ENCODE data around the gene EPN3.

The EPN3 gene

GRCh38 chr17:50535407-50535806 is 2.9 kb downstream of the EPN3 start:
- no peak for DNase-seq

- no peak for DNase-seq
Measured at GRCh38 chr17:50536683-50537646, 4.4 kb downstream of the EPN3 start.

- DNase-seq = no peak
Measured at GRCh38 chr17:50537721-50538548, 5.4 kb downstream of the EPN3 start.

- DNase-seq = no peak
Measured at GRCh38 chr17:50538549-50539410, 6.2 kb downstream of the EPN3 start.

GRCh38 chr17:50539762-50540559 is 7.4 kb downstream of the EPN3 start:
- no peak for DNase-seq

DNA sequence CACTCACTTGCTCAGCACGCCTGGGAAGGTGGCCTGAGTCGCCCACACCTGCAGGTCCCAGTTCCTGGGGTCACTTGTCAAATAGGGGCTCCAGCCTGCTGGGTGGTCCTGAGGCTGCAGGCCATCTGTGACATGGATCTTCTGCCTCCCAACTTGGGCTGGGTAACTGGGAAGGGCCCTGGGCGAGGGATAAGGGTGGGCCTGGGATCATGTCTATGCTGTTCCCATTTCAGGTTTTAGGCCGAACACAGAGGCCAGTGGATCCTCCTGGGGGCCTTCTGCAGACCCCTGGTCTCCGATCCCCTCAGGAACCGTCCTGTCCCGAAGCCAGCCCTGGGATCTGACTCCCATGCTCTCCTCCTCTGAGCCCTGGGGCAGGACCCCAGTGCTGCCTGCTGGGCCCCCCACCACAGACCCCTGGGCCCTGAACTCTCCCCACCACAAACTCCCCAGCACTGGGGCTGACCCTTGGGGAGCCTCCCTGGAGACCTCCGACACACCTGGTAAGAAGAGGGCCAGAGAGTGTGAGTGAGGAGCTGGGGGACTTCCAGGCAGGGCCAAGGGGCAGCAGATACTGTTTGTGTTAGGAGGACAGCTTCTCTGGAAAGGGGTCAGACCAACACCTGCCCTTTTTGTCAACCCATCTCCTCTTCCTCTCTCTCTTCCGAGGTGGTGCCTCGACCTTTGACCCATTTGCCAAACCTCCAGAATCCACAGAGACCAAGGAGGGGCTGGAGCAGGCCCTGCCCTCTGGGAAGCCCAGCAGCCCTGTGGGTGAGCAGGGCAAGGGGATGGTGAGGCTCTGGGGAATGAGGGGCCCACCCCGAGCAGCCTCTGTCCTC is 8.2 kb downstream of the EPN3 start:
- no peak for DNase-seq

- no peak for DNase-seq
Measured at GRCh38 chr17:50541402-50541715, 8.8 kb downstream of the EPN3 start.

GRCh38 chr17:50541716-50542688 is 9.5 kb downstream of the EPN3 start:
- peak; percentile 71 for DNase-seq

DNA sequence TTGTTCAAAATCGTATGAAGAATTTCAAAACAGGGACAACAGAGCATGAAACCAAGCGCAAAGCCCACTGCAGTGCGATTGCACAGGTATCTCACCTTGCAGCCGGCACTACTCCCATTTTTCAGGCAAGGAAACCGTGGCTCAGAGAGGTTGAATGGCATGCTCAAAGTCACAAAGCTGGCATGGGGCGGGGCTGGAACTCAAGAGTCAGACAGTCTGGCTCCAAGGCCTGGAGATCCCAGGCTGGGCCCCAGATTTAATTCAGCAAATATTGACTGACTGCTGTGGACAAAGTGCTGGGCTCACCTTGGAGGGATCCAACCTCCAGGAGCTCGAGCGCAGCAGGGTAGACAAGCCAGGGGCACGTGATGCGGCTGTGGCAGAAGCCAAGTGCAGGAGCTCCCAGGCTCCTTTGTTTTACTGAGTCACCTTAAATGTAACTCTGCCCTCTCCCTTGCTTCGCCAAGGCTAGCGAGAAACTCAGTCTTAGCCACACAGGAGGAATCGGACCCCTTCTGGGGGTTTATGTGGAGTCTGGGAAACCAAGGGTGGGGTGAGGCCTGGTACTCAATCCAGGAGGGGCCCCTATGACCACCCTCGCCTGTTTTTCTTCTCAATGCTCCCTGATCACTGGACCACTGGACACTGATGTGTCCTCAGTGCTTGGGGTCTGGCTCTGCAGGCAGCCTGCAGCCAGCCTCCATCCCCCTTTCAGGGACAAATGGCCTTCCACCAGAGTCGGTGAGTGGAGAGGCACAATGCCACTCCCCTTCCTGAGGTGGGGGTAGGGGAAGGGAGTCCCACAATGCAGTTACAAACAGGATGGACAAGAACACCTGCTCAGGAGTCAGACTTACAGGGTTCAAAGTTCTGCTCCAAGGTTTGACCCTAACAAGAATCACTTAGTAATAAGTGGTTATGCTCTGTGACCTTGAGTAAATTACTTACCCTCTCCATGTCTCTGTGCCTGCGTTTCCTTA is 10.6 kb downstream of the EPN3 start:
- DNase-seq = no peak

DNA sequence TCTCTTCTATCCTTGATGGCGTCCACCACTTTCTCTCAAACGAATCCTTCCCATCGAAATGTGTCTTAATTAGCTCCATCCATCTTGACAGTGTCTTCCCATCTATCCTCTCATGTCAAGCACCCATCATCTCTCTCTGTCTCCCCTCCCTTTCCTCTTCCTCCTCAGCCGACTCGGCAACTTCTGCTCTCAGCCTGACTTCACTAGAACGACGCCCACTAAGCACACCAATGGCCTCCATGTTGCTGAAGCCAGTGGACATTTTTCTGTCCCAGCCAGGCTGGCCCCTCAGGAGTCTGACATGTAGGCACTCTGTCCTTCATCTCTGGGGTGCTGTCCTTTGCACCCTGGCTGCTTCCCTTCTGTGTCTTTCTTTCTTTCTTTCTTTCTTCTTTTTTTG is 12.0 kb downstream of the EPN3 start:
- DNase-seq = no peak

GRCh38 chr17:50545311-50545710 is 12.8 kb downstream of the EPN3 start:
- no peak for DNase-seq

GRCh38 chr17:50546701-50547034 is 14.1 kb downstream of the EPN3 start:
- DNase-seq = no peak

GRCh38 chr17:50547035-50547735 is 14.7 kb downstream of the EPN3 start, which contains the start of gene SPATA20:
TSS of gene SPATA20 (plus strand) at chr17:50547174. CDS start at chr17:50547209, 35 bp downstream.
- DNase-seq = peak; percentile 87

GRCh38 chr17:50547736-50548083 is 15.2 kb downstream of the EPN3 start:
- DNase-seq = no peak

DNA sequence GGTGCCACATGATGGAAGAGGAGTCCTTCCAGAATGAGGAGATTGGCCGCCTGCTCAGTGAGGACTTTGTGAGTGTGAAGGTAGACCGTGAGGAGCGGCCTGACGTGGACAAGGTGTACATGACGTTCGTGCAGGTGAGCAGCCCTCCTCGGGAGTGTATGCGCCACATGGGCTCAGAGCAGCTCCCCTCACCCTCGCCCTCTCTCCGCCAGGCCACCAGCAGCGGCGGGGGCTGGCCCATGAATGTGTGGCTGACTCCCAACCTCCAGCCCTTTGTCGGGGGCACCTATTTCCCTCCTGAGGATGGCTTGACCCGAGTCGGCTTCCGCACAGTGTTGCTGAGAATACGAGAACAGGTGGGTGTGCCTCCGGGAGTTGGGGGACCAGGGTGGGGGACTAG is 16.3 kb downstream of the EPN3 start:
- DNase-seq = no peak

GRCh38 chr17:50549256-50549941 is 16.9 kb downstream of the EPN3 start:
- DNase-seq = no peak

GRCh38 chr17:50549969-50550368 is 17.4 kb downstream of the EPN3 start:
- DNase-seq = no peak

Measured in HCEC 1CT (cell line).